GM20431 (cell line): ENCODE data around the gene KSR2.

Source experiments
- in situ Hi-C: fragments of 300-500 bp; cut with MseI, MboI; formaldehyde crosslinking; loops from one replicate; pipeline ENCODE4 v1.15.0; 2020; ENCODE audit warnings: low sequenced_read_pairs; ENCODE audit not compliant: unreplicated experiment

Gene KSR2

GRCh38 chr12:117453961-117454360 lies 514.8 kb downstream of the KSR2 start:
- in situ Hi-C loops: no loop called here

GRCh38 chr12:117452112-117452511 lies 516.7 kb downstream of the KSR2 start:
- in situ Hi-C loops: no loop called here

- in situ Hi-C loops: no loop called here
Observed at GRCh38 chr12:117450209-117450608, 518.6 kb downstream of the KSR2 start.

- in situ Hi-C loops: no loop called here
Observed at GRCh38 chr12:117447665-117448366, 521.0 kb downstream of the KSR2 start.

GRCh38 chr12:117444781-117445180 lies 524.0 kb downstream of the KSR2 start:
- in situ Hi-C loops: no loop called here

- in situ Hi-C loops: no loop called here
Observed at GRCh38 chr12:117441751-117442150, 527.0 kb downstream of the KSR2 start.

GRCh38 chr12:117440384-117440783 lies 528.4 kb downstream of the KSR2 start:
- in situ Hi-C loops: no loop called here

GRCh38 chr12:117439531-117440001 lies 529.2 kb downstream of the KSR2 start:
- in situ Hi-C loops: no loop called here

- in situ Hi-C loops: no loop called here
Observed at GRCh38 chr12:117438809-117439208, 530.0 kb downstream of the KSR2 start.

GRCh38 chr12:117437516-117438255 lies 531.1 kb downstream of the KSR2 start:
- in situ Hi-C loops: no loop called here

- in situ Hi-C loops: no loop called here
Observed at GRCh38 chr12:117433878-117434277, 534.9 kb downstream of the KSR2 start.

GRCh38 chr12:117430246-117430645 lies 538.5 kb downstream of the KSR2 start:
- in situ Hi-C loops: no loop called here

- in situ Hi-C loops: no loop called here
Observed at GRCh38 chr12:117427211-117427610, 541.6 kb downstream of the KSR2 start.

- in situ Hi-C loops: no loop called here
Observed at GRCh38 chr12:117421987-117422386, 546.8 kb downstream of the KSR2 start.

- in situ Hi-C loops: no loop called here
Observed at GRCh38 chr12:117421068-117421752, 547.6 kb downstream of the KSR2 start.

GRCh38 chr12:117417004-117417403 lies 551.8 kb downstream of the KSR2 start:
- in situ Hi-C loops: no loop called here

- in situ Hi-C loops: no loop called here
Observed at GRCh38 chr12:117412465-117413188, 556.2 kb downstream of the KSR2 start.

- in situ Hi-C loops: no loop called here
Observed at GRCh38 chr12:117409286-117409685, 559.5 kb downstream of the KSR2 start.

GRCh38 chr12:117408161-117408791 lies 560.5 kb downstream of the KSR2 start:
- in situ Hi-C loops: no loop called here

- in situ Hi-C loops: no loop called here
Observed at GRCh38 chr12:117404940-117405339, 563.9 kb downstream of the KSR2 start.
